Myometrial cell (primary cell): Measurements from ENCODE around the gene RNF4. TPM values are rescaled to one million over a fixed set of nuclear protein-coding genes. Genes with fewer than 3 reads are reported as not detected.

Source experiments
- total RNA-seq: library from RNA; depleted of rRNA; stranded (reverse); fragments of >200 nt; gene quantifications from 2 replicates; pipeline ENCODE4 v1.2.3, GENCODE V29; 2015

The RNF4 gene, protein sequence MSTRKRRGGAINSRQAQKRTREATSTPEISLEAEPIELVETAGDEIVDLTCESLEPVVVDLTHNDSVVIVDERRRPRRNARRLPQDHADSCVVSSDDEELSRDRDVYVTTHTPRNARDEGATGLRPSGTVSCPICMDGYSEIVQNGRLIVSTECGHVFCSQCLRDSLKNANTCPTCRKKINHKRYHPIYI
- total RNA-seq = 36.9 and 44.1 TPM in 2 replicates

GRCh38 chr4:2468456-2469191 lies at the start of gene RNF4:
TSS of gene RNF4 (plus strand) at chr4:2469106. CDS start at chr4:2490494, 21,388 bp downstream.

DNA sequence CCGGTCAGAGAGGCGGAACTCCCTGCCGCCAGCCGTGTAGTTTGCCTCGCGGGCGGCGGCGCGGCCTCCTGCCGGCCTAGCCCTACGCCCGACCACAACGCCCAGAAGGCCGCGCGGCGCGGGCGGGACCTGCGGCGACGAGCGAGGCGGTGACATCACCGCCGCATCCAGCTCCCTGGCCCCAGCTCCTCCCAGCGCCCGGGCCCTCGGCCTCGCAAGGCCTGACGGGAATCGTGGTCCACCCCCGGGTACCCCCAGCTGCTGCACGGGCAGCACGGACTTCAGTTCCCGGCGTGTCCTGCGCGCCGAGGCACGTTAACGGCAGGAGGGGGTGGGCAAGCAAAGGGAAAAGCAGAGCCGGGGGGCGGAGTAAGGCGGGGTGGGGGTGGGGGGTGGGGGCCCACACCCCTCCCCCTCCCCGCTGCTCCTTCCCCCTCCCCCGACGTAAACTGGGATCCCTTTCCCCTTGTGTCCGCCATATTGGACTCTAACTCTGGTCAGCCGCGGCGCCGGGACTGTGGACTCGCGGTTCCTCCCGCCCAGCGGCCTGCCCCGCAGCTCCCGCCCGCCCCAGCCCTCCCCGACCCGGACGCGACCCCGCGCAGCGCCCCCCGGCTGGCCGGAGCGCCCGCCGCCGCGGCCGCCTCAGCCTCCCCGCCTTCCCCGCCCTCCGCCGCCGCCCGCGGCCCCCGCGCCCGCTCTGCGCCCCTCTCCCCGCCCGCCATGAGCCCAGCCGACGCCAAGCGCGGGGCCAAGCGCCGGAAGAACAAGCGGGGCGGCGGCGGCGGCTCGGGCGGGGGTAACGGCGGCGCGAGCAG lies 67.5 kb downstream of the RNF4 start, which contains the start of gene FAM193A:
TSS of gene FAM193A (plus strand) at position 455 of the 818 bp plus-strand sequence. CDS start at position 724, 269 bp downstream.

Other genes starting within 250 kb of the RNF4 start
- 3.2 and 5.5 TPM in 2 replicates for gene HAUS3, start 227.0 kb upstream of the RNF4 start, total RNA-seq
- under 0.01 and 0.18 TPM in 2 replicates for gene POLN, start 227.0 kb upstream of the RNF4 start, total RNA-seq
- gene MXD4, start 207.0 kb upstream of the RNF4 start, total RNA-seq = 65.7 and 68.4 TPM in 2 replicates
- 0.29 and 1.4 TPM in 2 replicates for gene ZFYVE28, start 50.5 kb upstream of the RNF4 start, total RNA-seq
- not detected in 2 replicates for gene CFAP99, start 50.2 kb upstream of the RNF4 start, total RNA-seq
- 10.3 and 11.2 TPM in 2 replicates for gene FAM193A, start 67.5 kb downstream of the RNF4 start, total RNA-seq